A673 (cell line): ENCODE measurements around the gene CLTB.

Experiments
- CTCF ChIP-seq: fragments of 300-800, 200-600 bp; sonication (generic); conservative IDR thresholded peaks from 2 replicates; pipeline ENCODE4 v1.5.1; 2017; ENCODE audit warnings: low read depth, mild to moderate bottlenecking, antibody characterized with exemption, low read length, moderate library complexity, mixed read lengths
- EZH2 ChIP-seq: fragments of 200-600 bp; sonication (generic); IDR thresholded peaks from 2 replicates; pipeline ENCODE4 v1.6.1; 2017; ENCODE audit warnings: borderline replicate concordance, low read depth, mild to moderate bottlenecking, mixed read lengths, antibody characterized with exemption, low read length; ENCODE audit not compliant: poor library complexity, severe bottlenecking

- no peak for TF ChIP-seq CTCF
- TF ChIP-seq EZH2 = no peak
Measured at GRCh38 chr5:176410486-176411180, 5.7 kb downstream of the CLTB start.
